ENCODE measurements around the gene SEC63.

DNA sequence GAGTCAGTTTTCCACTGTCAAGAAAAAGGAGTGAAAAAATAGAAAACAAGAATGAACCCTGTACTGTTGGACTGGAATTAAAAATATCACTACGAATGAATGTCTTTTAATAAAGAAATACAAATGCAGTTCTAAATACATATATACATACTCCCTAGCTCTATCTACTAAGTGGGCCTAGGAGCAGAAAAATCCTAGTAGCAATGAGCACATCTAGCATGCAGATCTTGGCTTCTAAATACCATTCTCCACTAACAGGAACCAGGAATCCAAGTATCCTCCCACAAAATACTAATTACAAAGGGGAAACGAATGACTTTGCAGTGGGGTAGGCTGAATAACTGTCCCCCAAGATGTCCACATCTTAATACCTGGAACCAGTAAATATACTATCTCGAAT lies 25.4 kb downstream of the SEC63 start:
- TF ChIP-seq, protein P1, sequence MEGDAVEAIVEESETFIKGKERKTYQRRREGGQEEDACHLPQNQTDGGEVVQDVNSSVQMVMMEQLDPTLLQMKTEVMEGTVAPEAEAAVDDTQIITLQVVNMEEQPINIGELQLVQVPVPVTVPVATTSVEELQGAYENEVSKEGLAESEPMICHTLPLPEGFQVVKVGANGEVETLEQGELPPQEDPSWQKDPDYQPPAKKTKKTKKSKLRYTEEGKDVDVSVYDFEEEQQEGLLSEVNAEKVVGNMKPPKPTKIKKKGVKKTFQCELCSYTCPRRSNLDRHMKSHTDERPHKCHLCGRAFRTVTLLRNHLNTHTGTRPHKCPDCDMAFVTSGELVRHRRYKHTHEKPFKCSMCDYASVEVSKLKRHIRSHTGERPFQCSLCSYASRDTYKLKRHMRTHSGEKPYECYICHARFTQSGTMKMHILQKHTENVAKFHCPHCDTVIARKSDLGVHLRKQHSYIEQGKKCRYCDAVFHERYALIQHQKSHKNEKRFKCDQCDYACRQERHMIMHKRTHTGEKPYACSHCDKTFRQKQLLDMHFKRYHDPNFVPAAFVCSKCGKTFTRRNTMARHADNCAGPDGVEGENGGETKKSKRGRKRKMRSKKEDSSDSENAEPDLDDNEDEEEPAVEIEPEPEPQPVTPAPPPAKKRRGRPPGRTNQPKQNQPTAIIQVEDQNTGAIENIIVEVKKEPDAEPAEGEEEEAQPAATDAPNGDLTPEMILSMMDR (conservative IDR thresholded peaks at IDR 0.05 in 1 of 2, IDR thresholded peaks at IDR 0.05 in 1 of 2; ENCODE audit: low read depth in 1 of 2, low read length in 2 of 2): no peak
- TF ChIP-seq EZH2 (IDR thresholded peaks at IDR 0.05; ENCODE audit: low read length, missing control alignments): no peak

Measured in fibroblast of lung (primary cell).